Activated gamma-delta T cell (primary cell): ENCODE results near the gene CYP4X1.
"Not testable (repeated sequence)": the region's sequence is repeated elsewhere in the genome, so short reads cannot be mapped to it uniquely, and the experiment has no call there.

Source experiments
- DNase-seq: peaks from one replicate; lab custom pipeline; 2025; lab: John Stamatoyannopoulos, UW

Gene CYP4X1

GRCh38 chr1:47069509-47069908, 46.0 kb downstream of the CYP4X1 start:
- DNase-seq: not testable (repeated sequence)

GRCh38 chr1:47089356-47089755, 65.9 kb downstream of the CYP4X1 start:
- DNase-seq: not testable (repeated sequence)

GRCh38 chr1:47091476-47091875, 68.0 kb downstream of the CYP4X1 start:
- DNase-seq: not testable (repeated sequence)
